GM21423 (cell line): ENCODE data around the gene CLASP2.
A peak's percentile ranks its signal among the peaks of the same experiment; 100 is the strongest.
"Not testable (repeated sequence)": the region's sequence is repeated elsewhere in the genome, so short reads cannot be mapped to it uniquely, and the experiment has no call there.

Experiments
- ATAC-seq: cut with Tn5 transposase; IDR thresholded peaks from one replicate; pipeline ENCODE4 v1.9.1; 2021; ENCODE audit warnings: mild to moderate bottlenecking, moderate library complexity; ENCODE audit not compliant: unreplicated experiment

The CLASP2 gene

DNA sequence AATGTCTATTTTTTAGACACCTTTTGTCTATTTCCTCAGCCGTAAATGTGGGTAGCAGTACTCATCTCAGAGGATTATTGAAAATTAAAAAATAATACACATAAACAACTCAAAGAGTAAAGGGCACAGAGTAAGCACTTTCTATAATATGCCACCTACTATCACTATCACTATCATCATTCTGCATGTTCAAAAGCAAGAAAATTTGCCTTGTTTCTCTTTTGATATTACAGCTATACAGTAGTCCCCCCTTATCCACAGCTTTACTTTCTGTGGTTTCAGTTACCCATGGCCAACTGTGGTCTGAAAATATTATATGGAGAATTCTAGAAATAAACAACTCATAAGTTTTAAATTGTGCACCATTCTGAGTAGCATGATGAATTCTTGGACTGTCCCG lies 27.7 kb downstream of the CLASP2 start:
- ATAC-seq, result no peak

DNA sequence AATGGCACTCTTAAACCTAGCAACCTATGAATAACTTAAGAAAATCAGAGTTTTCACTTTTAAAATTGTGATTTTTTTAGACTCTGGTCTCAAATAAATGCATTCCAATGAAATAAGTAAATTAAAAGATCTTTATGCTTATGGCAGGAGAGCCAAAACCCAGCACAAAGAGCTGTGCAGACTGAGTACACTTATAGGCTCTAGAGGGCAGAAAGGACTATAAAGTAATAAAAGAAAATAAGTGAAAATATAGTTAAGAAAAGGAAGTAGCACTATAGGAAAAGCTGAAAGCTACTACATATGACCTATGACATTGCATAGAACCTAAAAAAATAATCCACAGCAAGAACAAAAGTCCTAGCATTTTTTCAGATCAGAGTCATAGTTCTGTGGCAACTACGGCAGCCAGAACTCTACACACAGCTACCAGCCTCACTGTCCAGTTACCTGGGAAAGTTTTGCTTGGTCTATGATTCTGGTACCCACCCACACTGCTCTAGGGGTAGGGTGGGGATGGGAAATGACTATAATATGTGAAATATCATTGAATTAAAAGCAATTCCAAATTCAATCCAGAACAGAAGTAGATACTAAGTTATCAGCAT lies 30.5 kb downstream of the CLASP2 start:
- ATAC-seq, result no peak

DNA sequence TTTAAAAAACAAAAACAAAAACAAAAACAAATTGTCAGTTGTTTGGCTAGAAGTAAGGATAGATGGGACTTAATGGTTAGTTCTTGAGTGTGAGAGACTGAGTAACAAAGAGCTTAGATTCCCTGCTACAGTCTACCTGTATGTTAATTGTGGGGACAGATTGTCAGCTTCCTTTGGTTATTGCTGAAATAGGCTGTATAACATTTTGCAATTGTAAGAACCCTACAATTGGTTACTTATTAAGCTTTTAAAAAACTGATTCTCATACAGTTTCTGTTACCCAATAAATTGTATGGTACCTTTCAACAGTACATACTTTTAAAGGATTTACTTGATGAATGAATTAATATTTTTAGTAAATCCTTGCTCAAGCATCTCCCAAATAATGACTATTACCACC lies 35.3 kb downstream of the CLASP2 start:
- ATAC-seq, result no peak

DNA sequence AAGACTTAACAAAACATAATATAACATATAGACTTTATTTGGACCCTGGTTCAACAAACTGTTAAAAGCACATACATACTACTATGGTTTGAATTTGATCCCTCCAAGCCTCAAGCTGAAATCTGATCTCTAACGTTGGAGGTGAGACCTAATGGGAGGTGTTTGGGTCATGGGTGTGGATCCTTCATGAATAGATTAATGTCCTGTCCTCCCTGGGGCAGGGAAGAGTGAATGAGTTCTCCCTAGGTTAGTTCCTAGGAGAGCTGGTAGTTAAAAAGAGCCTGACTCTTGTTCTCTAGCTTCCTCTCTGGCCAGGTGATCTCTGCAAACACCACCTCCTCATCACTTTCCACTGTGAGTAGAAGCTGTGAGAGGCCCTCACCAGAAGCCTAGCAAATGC lies 36.4 kb downstream of the CLASP2 start:
- ATAC-seq, result no peak

GRCh38 chr3:33678073-33678472 lies 40.0 kb downstream of the CLASP2 start:
- no peak for ATAC-seq

DNA sequence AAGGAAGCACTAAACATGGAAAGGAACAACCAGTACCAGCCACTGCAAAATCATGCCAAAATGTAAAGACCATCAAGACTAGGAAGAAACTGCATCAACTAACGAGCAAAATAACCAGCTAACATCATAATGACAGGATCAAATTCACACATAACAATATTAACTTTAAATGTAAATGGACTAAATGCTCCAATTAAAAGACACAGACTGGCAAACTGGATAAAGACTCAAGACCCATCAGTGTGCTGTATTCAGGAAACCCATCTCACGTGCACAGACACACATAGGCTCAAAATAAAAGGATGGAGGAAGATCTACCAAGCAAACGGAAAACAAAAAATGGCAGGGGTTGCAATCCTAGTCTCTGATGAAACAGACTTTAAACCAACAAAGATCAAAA lies 44.6 kb downstream of the CLASP2 start:
- ATAC-seq, result not testable (repeated sequence)

DNA sequence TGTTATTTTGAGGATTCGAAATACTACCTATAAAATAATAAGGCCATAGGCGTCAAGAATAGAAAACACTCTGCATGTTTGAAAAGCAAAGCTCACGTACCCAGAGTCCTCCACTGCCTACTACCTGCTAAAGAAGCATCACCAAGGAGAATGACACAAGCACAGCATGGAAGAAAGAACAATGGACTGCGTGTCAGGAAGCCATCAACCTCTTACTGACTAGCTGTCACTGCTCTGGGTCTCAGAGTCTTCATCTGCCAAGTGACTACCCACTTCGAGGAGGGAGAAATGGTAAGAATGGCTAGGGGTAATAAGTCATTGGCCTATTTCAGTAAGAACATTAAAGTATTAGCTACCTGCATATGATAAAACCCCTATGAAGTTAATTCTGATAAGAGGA lies 49.4 kb downstream of the CLASP2 start:
- ATAC-seq, result no peak

DNA sequence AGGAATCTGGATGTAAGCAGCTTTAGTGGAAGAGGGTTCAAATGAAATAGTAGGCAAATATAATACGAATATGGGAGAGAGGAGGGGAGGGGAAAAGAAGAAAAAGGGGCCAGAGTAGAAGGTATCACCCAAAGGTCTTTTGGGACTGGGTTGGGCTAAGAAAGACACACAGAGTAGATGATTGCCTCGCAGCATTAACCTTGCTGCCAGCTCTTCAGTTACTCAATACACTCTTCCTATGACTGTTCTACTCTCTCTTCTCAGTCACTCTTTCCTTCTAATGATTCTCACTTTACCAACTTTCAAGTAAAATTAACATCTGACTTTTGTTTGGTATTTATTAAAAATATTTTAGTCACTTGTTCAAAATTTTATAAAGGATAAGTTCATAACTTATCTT lies 52.8 kb downstream of the CLASP2 start:
- no peak for ATAC-seq

GRCh38 chr3:33664195-33664594 lies 53.9 kb downstream of the CLASP2 start:
- no peak for ATAC-seq

- no peak for ATAC-seq
Observed at GRCh38 chr3:33663042-33663441, 55.0 kb downstream of the CLASP2 start.

GRCh38 chr3:33659856-33660434 lies 58.1 kb downstream of the CLASP2 start:
- ATAC-seq, result no peak

DNA sequence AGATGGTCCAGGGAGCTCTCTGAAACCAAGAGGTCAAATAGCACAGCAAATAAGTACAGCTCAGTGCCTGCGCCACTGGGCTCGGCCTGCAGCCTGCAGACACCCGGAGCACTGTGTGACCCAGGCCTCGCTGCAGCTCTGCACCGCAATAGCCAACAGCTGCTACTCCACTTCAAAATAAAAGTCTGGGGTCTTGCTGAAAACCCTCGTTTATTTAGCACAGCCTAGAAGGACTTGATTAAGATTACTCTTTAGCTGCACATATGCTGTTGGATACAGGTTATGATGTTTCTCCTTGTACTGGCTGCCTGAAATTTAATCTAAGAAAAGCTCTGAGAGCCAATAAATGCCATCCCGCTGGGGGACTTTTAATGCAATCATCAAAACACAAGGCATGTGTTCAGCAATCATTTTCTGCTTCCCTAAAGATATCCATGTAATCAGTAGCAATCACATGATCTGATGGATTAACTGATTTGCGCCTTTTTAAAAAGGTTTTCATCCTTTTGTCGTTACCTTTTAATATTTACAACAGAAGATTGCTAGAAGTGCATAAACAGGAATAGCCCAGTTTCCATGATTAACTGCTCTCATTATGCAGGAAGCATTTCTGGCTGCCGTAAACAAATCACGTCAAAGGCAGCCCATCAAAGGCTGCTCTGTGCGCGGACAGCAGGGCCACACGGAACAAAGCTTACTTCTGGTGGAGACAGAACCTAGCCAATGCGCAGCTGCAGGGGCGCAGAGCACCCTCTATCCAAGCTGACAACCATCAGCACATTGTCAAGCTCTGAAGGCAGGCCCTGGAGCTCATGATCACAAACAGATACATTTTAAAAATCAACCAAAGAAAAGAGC lies 58.8 kb downstream of the CLASP2 start:
- peak; percentile 89 for ATAC-seq

DNA sequence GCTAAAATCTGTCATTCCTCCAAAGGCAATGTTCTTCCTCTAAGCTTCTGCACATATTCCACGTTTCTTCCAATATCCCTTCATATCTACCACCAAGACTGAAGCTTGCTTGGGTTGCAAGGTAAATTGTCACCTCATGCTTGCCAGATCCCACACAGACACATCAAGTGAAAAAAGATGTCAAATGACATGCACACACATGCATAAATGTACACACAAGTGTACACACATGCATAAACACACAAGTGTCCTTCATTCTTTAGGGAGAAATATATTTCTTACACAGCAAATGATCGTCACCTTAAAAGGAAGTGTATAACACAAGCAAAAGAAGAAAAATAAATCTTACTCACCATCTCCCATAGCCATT lies 59.4 kb downstream of the CLASP2 start:
- ATAC-seq, result no peak

DNA sequence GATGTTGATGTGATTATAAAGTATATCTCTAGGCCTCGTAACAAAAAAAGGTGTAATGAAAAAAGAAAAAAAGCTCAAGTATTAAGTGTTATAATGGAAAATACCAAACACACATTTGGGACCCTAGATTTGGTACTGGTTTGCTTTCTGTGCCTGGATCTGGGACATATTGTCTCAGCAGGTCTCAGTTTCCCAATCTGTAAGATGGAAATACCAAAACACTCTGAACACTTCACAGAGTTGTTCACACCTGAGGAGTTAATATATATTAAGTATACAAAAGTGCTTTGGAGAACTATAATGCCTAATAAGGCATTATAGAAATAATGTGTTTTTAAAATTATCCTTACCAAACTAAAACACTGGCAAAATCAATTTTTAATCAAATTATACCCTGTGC lies 60.0 kb downstream of the CLASP2 start:
- no peak for ATAC-seq

- no peak for ATAC-seq
Observed at GRCh38 chr3:33652736-33653135, 65.3 kb downstream of the CLASP2 start.

GRCh38 chr3:33651101-33651500 lies 67.0 kb downstream of the CLASP2 start:
- not testable (repeated sequence) for ATAC-seq

GRCh38 chr3:33650495-33650894 lies 67.6 kb downstream of the CLASP2 start:
- no peak for ATAC-seq

DNA sequence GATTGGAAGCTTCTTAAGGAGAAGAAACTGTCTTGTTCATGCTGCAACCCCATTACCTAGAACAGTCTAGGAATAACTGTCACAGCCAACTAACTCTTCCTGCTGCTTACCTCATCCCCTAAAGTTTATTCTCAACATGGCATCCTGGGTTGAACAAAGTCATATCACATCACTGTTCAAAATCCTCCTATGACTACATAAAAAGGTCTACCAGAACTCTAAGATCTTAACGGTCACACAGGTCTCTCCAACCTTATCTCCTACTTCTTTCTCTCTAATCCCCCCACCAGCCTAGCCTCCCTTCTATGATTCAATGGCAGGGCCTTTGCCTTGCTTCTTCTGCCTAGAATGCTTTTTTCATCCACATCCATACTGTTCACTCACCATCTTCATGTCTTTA lies 69.3 kb downstream of the CLASP2 start:
- ATAC-seq, result no peak

GRCh38 chr3:33646406-33646805 lies 71.6 kb downstream of the CLASP2 start:
- no peak for ATAC-seq

GRCh38 chr3:33645060-33645647 lies 72.9 kb downstream of the CLASP2 start:
- ATAC-seq, result no peak

GRCh38 chr3:33644582-33644981 lies 73.5 kb downstream of the CLASP2 start:
- ATAC-seq, result no peak

GRCh38 chr3:33642806-33643205 lies 75.2 kb downstream of the CLASP2 start:
- no peak for ATAC-seq
